ENCODE data around the gene PTPRU.

Gene PTPRU

GRCh38 chr1:29202584-29203340, 33.6 kb upstream of the PTPRU start (continued):
- TF ChIP-seq ZNF248 (tag by site-specific recombination; IDR thresholded peaks at IDR 0.05) (no peak), SETDB1 (IDR thresholded peaks at IDR 0.05; ENCODE audit: insufficient read length, low read length) (no peak), ZNF423 (tag by site-specific recombination; IDR thresholded peaks at IDR 0.05) (no peak), ZNF704 (tag by site-specific recombination; IDR thresholded peaks at IDR 0.05) (no peak), ZNF335 (tag by site-specific recombination; conservative IDR thresholded peaks at IDR 0.05) (0 out of 2 replicates have a peak, but pooled peaks have one; percentile 12), KLF8 (tag by site-specific recombination; IDR thresholded peaks at IDR 0.05) (peak; percentile 41; the same call in 1 of the 2 replicates), ZNF202 (tag by site-specific recombination; IDR thresholded peaks at IDR 0.05; ENCODE audit: borderline replicate concordance) (no peak), EGR2 (tag by site-specific recombination; IDR thresholded peaks at IDR 0.05; ENCODE audit: low read depth) (no peak), GLIS1 (tag by site-specific recombination; IDR thresholded peaks at IDR 0.05) (no peak), ZNF2 (tag by site-specific recombination; IDR thresholded peaks at IDR 0.05) (peak; percentile 81; the same call in 1 of the 2 replicates), ZNF585B (tag by site-specific recombination; IDR thresholded peaks at IDR 0.05) (no peak), HIC1 (tag by site-specific recombination; IDR thresholded peaks at IDR 0.05) (no peak), ZNF629 (tag by site-specific recombination; IDR thresholded peaks at IDR 0.05) (0 out of 2 replicates have a peak, but pooled peaks have one; percentile 50), ZNF184 (tag by site-specific recombination; IDR thresholded peaks at IDR 0.05) (no peak), ZNF311 (tag by site-specific recombination; IDR thresholded peaks at IDR 0.05; ENCODE audit: borderline replicate concordance) (no peak), ZNF221 (tag by site-specific recombination; IDR thresholded peaks at IDR 0.05; ENCODE audit: borderline replicate concordance) (no peak), ZFP41 (tag by site-specific recombination; IDR thresholded peaks at IDR 0.05; ENCODE audit: borderline replicate concordance) (no peak), ZFP3 (tag by site-specific recombination; IDR thresholded peaks at IDR 0.05; ENCODE audit: low read depth) (no peak), ZNF211 (tag by site-specific recombination; IDR thresholded peaks at IDR 0.05; ENCODE audit: low read depth) (no peak), ZEB2 (tag by site-specific recombination; IDR thresholded peaks at IDR 0.05) (peak; percentile 56; the same call in 1 of the 2 replicates), ZNF501 (tag by site-specific recombination; IDR thresholded peaks at IDR 0.05) (peak; percentile 43; the same call in 1 of the 2 replicates), ZNF394 (tag by site-specific recombination; IDR thresholded peaks at IDR 0.05; ENCODE audit: borderline replicate concordance) (peak; percentile 29; the same call in 1 of the 2 replicates), ZBTB1 (tag by site-specific recombination; IDR thresholded peaks at IDR 0.05) (no peak), ZNF48 (tag by site-specific recombination; IDR thresholded peaks at IDR 0.05) (no peak), INSM2 (tag by site-specific recombination; IDR thresholded peaks at IDR 0.05) (no peak), SP7 (tag by site-specific recombination; IDR thresholded peaks at IDR 0.05) (peak; percentile 78)
